MM.1S (cell line): ENCODE data around the gene FOXK2.

Experiments
- DNase-seq: peaks from one replicate; pipeline ENCODE4 v3.0.0-alpha.2; 2015
- H2AFZ ChIP-seq: fragments of 300-600 bp; sonication (generic); 2 replicates; pipeline ENCODE4 v1.6.0; 2016; ENCODE audit warnings: antibody characterized with exemption, low read length
- H3F3A ChIP-seq: fragments of 300-600 bp; sonication (generic); 2 replicates; pipeline ENCODE4 v1.6.1; 2016; ENCODE audit warnings: mild to moderate bottlenecking, antibody characterized with exemption, low read length, moderate library complexity, mixed read lengths; ENCODE audit not compliant: insufficient read depth
- H3K27ac ChIP-seq: fragments of 300-600 bp; sonication (generic); 2 replicates; pipeline ENCODE4 v1.5.1; 2016; ENCODE audit warnings: mild to moderate bottlenecking, low read length
- H3K27me3 ChIP-seq: fragments of 300-600 bp; sonication (generic); replicated peaks from 2 replicates; pipeline ENCODE4 v1.6.0; 2016; ENCODE audit warnings: low read length; ENCODE audit not compliant: insufficient read depth
- H3K36me3 ChIP-seq: fragments of 300-600 bp; sonication (generic); replicated peaks from 2 replicates; pipeline ENCODE4 v1.6.1; 2016; ENCODE audit warnings: mild to moderate bottlenecking, low read length, mixed read lengths; ENCODE audit not compliant: insufficient read depth
- H3K4me1 ChIP-seq: fragments of 300-600 bp; sonication (generic); 2 replicates; pipeline ENCODE4 v1.6.1; 2016; ENCODE audit warnings: low read length, mixed read lengths
- H3K4me2 ChIP-seq: fragments of 300-600 bp; sonication (generic); 2 replicates; pipeline ENCODE4 v1.6.0; 2016; ENCODE audit warnings: low read depth, low read length
- H3K4me3 ChIP-seq: fragments of 300-600 bp; sonication (generic); 2 replicates; pipeline ENCODE4 v1.5.1; 2016; ENCODE audit warnings: low read length, mixed read lengths
- H3K79me2 ChIP-seq: fragments of 300-600 bp; sonication (generic); 2 replicates; pipeline ENCODE4 v1.6.1; 2016; ENCODE audit warnings: mixed run types, low read length, mixed read lengths
- H3K9ac ChIP-seq: fragments of 300-600 bp; sonication (generic); 2 replicates; pipeline ENCODE4 v1.6.1; 2016; ENCODE audit warnings: low read length, mixed read lengths
- H3K9me2 ChIP-seq: fragments of 300-600 bp; sonication (generic); replicated peaks from 2 replicates; pipeline ENCODE4 v1.6.1; 2016; ENCODE audit warnings: mild to moderate bottlenecking, low read length, mixed read lengths; ENCODE audit not compliant: insufficient read depth
- H3K9me3 ChIP-seq: fragments of 300-600 bp; sonication (generic); replicated peaks from 2 replicates; pipeline ENCODE4 v1.6.1; 2016; ENCODE audit warnings: mild to moderate bottlenecking, low read length, mixed read lengths; ENCODE audit not compliant: insufficient read depth
- H4K20me1 ChIP-seq: fragments of 300-600 bp; sonication (generic); 2 replicates; pipeline ENCODE4 v1.6.1; 2016; ENCODE audit warnings: mild to moderate bottlenecking, low read length, moderate library complexity, mixed read lengths; ENCODE audit not compliant: insufficient read depth
- EZH2 ChIP-seq: fragments of 300-600 bp; sonication (generic); optimal IDR thresholded peaks from 2 replicates; pipeline ENCODE3; 2017; ENCODE audit warnings: low read depth, mild to moderate bottlenecking, antibody characterized with exemption, low read length, mixed read lengths
- EZH2phosphoT487 ChIP-seq: fragments of 300-600 bp; sonication (generic); IDR thresholded peaks from 2 replicates; pipeline ENCODE4 v1.6.1; 2018; ENCODE audit warnings: antibody characterized with exemption, low read length
- TF ChIP-seq, protein P1 (sequence below): fragments of 300-600 bp; sonication (generic); IDR thresholded peaks from 2 replicates; pipeline ENCODE4 v1.5.1; 2016; ENCODE audit warnings: antibody characterized with exemption, low read length, mixed read lengths

FOXK2 gene

DNA sequence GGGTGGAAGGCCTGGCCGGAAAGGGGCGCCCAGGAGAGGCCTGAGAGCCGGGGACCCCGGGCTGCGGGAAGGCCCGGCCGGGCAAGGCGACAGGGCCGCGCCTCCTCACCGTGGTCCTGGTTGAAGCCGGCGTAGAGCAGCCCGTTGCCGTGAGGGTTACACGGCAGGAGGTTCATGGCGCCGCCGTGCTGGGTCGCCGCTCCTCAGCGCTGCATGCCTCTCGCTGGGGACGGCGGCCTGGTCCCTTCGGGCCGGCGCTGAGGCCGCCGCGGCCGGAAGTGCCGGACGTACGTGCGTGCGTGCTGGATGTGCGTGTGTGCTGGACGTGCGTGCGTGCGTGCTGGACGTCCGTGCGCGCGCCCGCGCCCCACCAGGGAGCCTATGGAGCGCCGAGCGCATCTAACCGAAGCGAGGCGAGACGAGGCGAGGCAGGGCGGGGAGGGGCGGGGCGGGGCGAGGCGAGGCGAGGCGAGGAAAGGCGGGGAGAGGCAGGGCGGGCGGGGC lies 128.7 kb downstream of the FOXK2 start, which contains the start of gene WDR45B:
Gene WDR45B, minus strand, starts transcription at position 280 of the 504 bp plus-strand sequence. Its CDS starts 104 bp downstream, at position 176.
- TF ChIP-seq, protein P1, sequence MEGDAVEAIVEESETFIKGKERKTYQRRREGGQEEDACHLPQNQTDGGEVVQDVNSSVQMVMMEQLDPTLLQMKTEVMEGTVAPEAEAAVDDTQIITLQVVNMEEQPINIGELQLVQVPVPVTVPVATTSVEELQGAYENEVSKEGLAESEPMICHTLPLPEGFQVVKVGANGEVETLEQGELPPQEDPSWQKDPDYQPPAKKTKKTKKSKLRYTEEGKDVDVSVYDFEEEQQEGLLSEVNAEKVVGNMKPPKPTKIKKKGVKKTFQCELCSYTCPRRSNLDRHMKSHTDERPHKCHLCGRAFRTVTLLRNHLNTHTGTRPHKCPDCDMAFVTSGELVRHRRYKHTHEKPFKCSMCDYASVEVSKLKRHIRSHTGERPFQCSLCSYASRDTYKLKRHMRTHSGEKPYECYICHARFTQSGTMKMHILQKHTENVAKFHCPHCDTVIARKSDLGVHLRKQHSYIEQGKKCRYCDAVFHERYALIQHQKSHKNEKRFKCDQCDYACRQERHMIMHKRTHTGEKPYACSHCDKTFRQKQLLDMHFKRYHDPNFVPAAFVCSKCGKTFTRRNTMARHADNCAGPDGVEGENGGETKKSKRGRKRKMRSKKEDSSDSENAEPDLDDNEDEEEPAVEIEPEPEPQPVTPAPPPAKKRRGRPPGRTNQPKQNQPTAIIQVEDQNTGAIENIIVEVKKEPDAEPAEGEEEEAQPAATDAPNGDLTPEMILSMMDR = no peak
- TF ChIP-seq EZH2phosphoT487 (no peak), EZH2 (no peak)
- peak within 1 kb of the TSS; percentile 98 for H3K4me2 ChIP-seq
- no peaks in the 10 kb centered on the region for H3K4me1 ChIP-seq
- H2AFZ ChIP-seq = peak within 1 kb of the TSS; percentile 54
- no peaks in the 10 kb centered on the region for H3K9me3 ChIP-seq
- no peaks in the 10 kb centered on the region for H3K27me3 ChIP-seq
- H3K9ac ChIP-seq = peak within 1 kb of the TSS; percentile 92
- no peaks in the 10 kb centered on the region for H3K36me3 ChIP-seq
- peak; percentile 97 for DNase-seq
- H3K4me3 ChIP-seq = peak within 1 kb of the TSS; percentile 90
- H3K79me2 ChIP-seq = peaks cover 49% of the 10 kb centered on the region
- 0 out of 2 replicates have a peak, but pooled peaks cover 5% of the 10 kb centered on the region for H3F3A ChIP-seq
- H3K27ac ChIP-seq = peak within 1 kb of the TSS; percentile 86
- H3K9me2 ChIP-seq = no peaks in the 10 kb centered on the region
- H4K20me1 ChIP-seq = peaks cover 5% of the 10 kb centered on the region; the same call in 1 of the 2 replicates

DNA sequence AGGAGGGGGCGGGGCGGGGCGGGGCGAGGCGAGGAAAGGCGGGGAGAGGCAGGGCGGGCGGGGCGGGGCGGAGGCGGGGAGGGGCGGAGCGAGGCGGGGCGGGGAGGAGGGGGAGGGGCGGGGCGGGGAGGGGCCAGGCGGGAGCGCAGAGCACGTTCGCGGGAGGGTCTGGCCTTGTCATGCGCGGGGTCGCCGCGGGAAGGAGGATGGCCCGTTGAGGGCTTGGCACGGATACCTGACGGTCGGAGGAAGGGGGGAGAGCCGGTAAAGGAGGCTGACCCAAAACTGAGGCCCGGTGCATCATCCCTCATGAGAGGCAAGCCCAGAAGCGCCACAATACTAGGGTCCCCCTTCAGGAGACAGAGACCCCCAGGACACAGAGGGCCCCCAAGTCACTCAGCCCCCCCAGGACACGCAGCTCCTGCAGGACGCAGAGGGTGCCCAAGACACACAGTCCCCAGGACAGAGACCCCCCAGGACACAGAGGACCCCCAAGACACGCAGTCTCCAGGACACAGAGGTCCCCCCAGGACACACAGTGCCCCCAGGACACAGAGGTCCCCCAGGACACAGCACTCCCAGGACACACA lies 129.3 kb downstream of the FOXK2 start:
- Histone ChIP-seq H3K9me2 (no peaks in the 10 kb centered on the region), H2AFZ (0 out of 2 replicates have a peak overlapping the region, but pooled peaks have one; percentile 23), H3F3A (0 out of 2 replicates have a peak, but pooled peaks cover 5% of the 10 kb centered on the region), H3K4me2 (peak overlapping the region; percentile 43; the same call in 1 of the 2 replicates), H3K9ac (no peak overlapping the region), H3K27ac (no peak overlapping the region), H3K4me1 (no peaks in the 10 kb centered on the region), H3K9me3 (no peaks in the 10 kb centered on the region), H3K4me3 (no peak overlapping the region), H3K79me2 (peaks cover 43% of the 10 kb centered on the region), H3K27me3 (no peaks in the 10 kb centered on the region), H3K36me3 (no peaks in the 10 kb centered on the region), H4K20me1 (peaks cover 5% of the 10 kb centered on the region; the same call in 1 of the 2 replicates)
- DNase-seq = no peak
- TF ChIP-seq EZH2phosphoT487 = no peak
- TF ChIP-seq EZH2 = no peak
- TF ChIP-seq, protein P1 = no peak

DNA sequence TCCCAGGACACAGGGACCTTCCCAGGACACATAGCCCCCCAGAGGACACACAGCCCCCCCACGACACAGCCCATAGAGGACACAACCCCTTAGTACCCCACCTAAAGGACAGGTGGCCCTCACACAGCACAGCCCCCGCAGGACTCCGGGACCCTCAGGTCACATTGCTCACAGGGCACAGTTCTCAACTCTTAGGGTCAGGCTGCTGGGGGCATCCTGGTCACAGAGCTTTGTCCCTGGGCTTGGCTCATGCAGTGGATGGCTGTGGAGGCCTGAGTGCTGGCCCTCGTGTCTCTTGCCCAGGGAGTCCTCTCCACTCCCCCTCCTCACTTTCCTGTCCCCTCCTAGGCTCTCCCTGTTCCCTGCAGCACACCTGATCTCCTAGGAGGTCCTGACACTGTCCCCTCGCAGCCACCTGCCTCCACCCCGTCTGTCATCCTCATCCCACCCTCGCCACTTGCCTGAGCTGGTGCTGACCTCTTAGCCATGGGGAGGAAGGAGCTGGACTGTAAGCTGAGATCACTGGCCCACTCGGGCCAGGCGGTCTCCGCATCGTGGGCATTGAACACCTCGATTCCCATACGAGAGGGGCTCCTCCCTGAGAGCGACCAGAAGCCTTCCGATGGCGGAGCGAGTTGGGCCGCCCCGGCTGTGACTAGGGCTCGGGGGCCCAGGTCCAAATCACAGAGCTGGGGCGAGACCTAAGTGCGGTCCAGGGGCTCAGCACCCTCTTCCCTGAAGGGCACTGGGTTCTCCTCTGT lies 130.1 kb downstream of the FOXK2 start:
- Histone ChIP-seq H3K4me3 (no peak overlapping the region), H3K9me3 (no peaks in the 10 kb centered on the region), H3K27me3 (no peaks in the 10 kb centered on the region), H4K20me1 (peaks cover 5% of the 10 kb centered on the region; the same call in 1 of the 2 replicates), H2AFZ (no peak overlapping the region), H3K36me3 (no peaks in the 10 kb centered on the region), H3K9ac (no peak overlapping the region), H3K4me2 (no peak overlapping the region), H3F3A (0 out of 2 replicates have a peak, but pooled peaks cover 5% of the 10 kb centered on the region), H3K9me2 (no peaks in the 10 kb centered on the region), H3K4me1 (no peaks in the 10 kb centered on the region), H3K79me2 (peaks cover 35% of the 10 kb centered on the region), H3K27ac (no peak overlapping the region)
- no peak for TF ChIP-seq EZH2phosphoT487
- TF ChIP-seq, protein P1 = no peak
- TF ChIP-seq EZH2 = no peak
- no peak for DNase-seq
